Neuron (in vitro differentiated cells): Measurements from ENCODE around the gene ELK4.
A peak's percentile ranks its signal among the peaks of the same experiment; 100 is the strongest.

ENCODE experiments used
- H2AFZ ChIP-seq: one replicate; pipeline ENCODE4 v1.6.1; 2013; ENCODE audit warnings: low read depth, mild to moderate bottlenecking, inconsistent platforms, low read length, moderate library complexity
- H3K27me3 ChIP-seq: one replicate; pipeline ENCODE4 v1.6.1; 2013; ENCODE audit warnings: low read length; ENCODE audit not compliant: insufficient read depth
- H3K36me3 ChIP-seq: one replicate; pipeline ENCODE4 v1.6.1; 2013; ENCODE audit warnings: low read length; ENCODE audit not compliant: insufficient read depth
- H3K4me1 ChIP-seq: one replicate; pipeline ENCODE4 v1.6.1; 2013; ENCODE audit warnings: low read length; ENCODE audit not compliant: insufficient read depth
- H3K4me3 ChIP-seq: 2 replicates; pipeline ENCODE4 v1.5.1; 2013; ENCODE audit warnings: mild to moderate bottlenecking, low read length, moderate library complexity
- H3K9me3 ChIP-seq: one replicate; pipeline ENCODE4 v1.6.1; 2013; ENCODE audit warnings: low read length

The ELK4 gene, protein sequence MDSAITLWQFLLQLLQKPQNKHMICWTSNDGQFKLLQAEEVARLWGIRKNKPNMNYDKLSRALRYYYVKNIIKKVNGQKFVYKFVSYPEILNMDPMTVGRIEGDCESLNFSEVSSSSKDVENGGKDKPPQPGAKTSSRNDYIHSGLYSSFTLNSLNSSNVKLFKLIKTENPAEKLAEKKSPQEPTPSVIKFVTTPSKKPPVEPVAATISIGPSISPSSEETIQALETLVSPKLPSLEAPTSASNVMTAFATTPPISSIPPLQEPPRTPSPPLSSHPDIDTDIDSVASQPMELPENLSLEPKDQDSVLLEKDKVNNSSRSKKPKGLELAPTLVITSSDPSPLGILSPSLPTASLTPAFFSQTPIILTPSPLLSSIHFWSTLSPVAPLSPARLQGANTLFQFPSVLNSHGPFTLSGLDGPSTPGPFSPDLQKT

DNA sequence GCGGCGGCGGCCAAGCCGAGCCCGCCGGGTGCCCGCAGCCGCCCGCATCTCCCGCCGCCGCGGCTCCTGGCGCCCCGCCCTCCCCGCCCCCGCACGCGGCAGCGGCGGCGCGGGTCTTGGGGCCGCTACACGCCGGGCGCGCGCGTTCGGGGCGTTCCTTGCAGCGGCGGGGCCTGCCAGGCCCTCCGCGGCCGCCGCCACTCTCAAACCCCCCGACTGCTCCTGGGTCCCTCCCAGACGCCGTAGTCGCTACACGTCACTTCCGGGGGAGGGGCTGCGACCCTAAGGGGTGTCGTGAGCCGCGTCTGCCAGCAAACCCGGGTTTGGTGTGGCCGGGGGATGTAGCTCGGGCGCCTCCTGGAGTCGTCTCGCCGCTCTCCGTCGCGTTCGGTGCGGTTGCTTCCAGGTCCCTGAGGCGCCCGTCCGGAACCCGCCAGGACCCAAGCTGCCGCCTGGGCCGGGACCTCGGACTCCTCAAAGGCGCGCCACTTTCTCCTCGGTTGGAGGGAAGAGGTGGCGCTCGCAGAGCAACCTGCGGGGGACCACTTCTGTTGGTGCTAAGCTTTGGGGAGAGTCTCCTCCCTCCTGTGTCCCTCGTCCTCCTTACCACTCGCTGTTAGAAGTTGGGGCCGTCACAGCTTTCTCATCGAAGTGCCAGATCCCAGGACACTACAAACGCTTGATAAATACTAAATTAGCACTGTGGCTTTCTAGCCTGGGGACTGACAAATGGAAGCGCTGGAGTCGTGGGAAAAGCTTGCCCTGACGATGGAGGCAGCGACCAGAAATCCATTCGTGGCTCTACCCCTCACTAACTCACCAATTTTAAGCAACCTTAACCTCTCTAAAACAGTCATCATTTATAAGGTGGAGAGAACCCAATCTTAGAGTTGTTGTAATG, at the start of gene ELK4:
Gene ELK4 (minus strand): TSS at position 244 of the 901 bp plus-strand sequence. CDS start 8,129 bp downstream, outside the sequence.
- Histone ChIP-seq H3K27me3 (no peaks in the 10 kb centered on the region), H3K36me3 (no peaks in the 10 kb centered on the region), H2AFZ (peak within 1 kb of the TSS; percentile 72), H3K9me3 (no peaks in the 10 kb centered on the region), H3K4me3 (peak within 1 kb of the TSS; percentile 75), H3K4me1 (peaks cover 25% of the 10 kb centered on the region)

DNA sequence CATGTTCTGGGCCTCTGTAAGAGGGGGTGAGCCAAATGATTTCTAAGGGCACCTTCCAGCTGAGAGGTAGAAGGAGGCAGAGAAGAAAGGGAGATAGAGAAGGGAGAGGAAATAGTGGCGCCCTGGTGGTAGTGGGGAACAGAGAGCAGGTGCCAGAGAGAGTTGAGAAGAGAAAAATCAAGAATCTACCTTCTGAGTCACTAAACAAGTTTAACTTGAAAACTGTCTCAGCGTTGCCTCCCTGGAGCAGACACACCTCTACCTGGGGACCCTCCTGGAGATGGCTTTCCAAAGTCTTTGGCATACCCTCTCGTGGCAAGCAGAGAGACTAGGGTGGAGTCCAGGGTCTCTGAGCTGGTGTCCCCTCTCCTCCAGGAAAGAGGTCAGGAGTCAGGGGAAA, 49.6 kb upstream of the ELK4 start:
- H3K9me3 ChIP-seq = no peaks in the 10 kb centered on the region
- H3K36me3 ChIP-seq = no peaks in the 10 kb centered on the region
- H3K27me3 ChIP-seq = peaks cover 3% of the 10 kb centered on the region
- peaks cover 23% of the 10 kb centered on the region for H3K4me1 ChIP-seq
- H2AFZ ChIP-seq = no peak overlapping the region
- H3K4me3 ChIP-seq = no peak overlapping the region

DNA sequence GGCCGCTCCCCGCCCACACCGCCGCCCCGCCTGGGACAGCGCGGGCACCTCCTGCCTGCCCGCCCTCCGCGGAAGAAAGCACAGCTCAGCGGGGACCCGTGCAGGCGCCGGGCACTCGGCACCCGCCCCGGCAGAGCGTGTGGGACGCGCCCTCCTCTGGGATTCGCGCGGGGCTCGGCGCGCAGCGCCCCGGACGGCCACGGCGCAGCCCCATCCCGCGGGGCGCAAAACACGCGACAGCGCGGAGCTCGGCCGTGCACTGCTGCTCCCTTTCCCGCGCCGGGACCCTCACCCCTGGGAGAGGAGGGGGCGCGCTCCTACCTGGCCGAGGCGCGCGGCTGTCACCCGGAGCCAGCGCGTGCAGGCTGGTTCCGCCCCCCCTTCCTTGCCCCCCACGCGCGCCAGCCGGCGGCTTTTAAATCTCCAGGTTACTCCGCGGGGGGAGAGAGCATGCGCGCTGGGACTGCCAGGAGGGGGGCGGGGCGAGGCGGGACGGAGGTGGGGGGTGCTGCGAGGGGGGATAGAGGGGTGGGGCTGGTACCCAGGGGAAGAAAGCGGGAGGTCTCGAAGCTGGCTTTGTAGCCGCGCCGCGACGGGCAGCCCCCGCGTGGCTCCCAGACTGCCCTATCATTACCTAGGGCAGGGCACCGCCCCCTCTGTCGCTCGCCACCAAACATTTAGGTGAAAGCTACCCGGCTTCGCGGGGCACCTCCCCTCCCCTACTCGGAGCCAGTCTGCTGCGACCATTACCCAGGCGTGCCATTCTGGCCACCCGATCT, 48.5 kb upstream of the ELK4 start, which contains the start of gene SLC45A3:
Gene SLC45A3 (minus strand): TSS at position 437 of the 779 bp plus-strand sequence. CDS start 15,853 bp downstream, outside the sequence.
- H3K4me1 ChIP-seq = peaks cover 23% of the 10 kb centered on the region
- peaks cover 3% of the 10 kb centered on the region for H3K27me3 ChIP-seq
- H3K9me3 ChIP-seq = no peaks in the 10 kb centered on the region
- H2AFZ ChIP-seq = peak within 1 kb of the TSS; percentile 21
- H3K36me3 ChIP-seq = no peaks in the 10 kb centered on the region
- H3K4me3 ChIP-seq = peak within 1 kb of the TSS; percentile 68

DNA sequence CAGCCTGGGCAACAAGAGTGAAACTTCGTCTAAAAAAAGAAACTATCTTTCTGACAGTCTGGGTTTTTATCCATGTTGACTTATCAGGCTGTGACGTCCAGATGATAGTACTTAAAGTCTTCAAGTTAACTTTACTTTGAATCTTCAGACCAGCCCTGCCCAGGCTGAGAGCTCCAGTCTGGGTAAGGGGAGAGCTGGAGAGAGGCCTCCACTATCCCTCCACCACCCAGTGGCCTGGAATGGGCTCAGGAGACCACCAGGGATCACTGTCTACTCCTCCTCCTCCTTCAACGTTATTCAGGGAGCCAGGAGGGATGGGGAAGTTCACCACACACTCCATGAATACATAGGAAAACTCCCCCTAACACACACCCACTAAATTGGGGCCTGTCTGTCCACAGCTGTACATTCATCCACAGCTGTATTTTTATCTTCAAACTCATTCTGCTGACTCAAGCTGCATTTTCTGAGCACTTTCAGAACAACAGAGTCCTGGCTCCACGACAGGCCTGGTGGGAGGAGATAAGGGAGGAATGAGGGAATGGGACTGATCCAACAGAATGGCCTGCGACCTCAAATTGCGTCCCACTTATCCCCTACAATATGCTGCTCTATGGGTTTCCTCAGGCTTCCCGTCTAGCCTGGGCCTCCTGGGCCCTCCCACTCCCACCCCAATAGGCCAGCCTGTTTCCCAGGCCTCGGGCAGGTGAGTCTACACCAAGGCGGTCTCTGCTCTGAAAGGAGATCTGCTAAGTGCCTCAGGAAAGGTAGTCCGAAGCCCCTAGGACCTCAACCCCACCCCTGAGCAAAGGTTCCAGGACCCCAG, 46.7 kb upstream of the ELK4 start:
- Histone ChIP-seq H3K9me3 (no peaks in the 10 kb centered on the region), H3K27me3 (peaks cover 3% of the 10 kb centered on the region), H3K4me1 (peaks cover 23% of the 10 kb centered on the region), H3K4me3 (peak overlapping the region; percentile 68), H2AFZ (no peak overlapping the region), H3K36me3 (no peaks in the 10 kb centered on the region)

DNA sequence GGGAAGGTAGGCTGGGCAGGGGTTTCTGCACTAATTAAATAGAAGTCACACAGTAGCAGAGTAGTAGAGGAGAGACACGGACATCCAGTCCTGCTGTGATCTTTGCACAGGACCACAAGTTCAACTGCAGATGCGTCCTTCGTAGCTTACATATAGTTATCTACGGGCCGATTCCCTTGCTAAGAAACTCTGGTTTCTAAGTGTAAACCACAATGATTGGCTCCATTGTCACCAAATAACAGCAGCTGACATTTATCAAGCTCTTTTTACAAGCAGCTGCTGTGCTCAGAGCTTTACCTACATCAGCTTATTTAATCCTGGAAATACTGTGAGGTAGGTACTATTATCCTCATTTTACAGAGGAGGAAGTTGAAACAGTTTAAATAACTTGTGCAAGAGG, 45.4 kb upstream of the ELK4 start:
- no peak overlapping the region for H3K4me3 ChIP-seq
- H3K27me3 ChIP-seq = peaks cover 3% of the 10 kb centered on the region
- no peaks in the 10 kb centered on the region for H3K36me3 ChIP-seq
- peaks cover 23% of the 10 kb centered on the region for H3K4me1 ChIP-seq
- no peak overlapping the region for H2AFZ ChIP-seq
- H3K9me3 ChIP-seq = no peaks in the 10 kb centered on the region

DNA sequence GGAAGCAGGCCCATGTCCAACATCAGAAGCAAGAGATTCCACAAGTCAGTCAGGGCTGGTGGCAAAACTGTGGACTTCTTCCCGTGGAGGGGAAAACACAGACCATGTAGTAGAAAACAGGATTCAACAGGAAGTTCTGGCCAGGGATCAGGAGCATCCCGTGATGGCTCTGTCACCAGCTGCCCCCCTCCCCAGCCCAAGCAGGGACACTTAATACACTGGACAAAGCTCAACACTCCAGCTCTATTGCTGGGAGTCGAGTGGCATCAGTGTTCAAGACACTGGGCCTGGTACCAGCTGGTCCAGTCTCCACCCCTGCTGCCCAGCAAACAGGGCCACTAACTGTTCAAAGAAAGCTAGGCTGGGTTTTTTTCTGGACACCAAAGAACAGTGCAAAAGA, 44.8 kb upstream of the ELK4 start:
- Histone ChIP-seq H3K36me3 (no peaks in the 10 kb centered on the region), H3K4me3 (no peak overlapping the region), H3K4me1 (peaks cover 28% of the 10 kb centered on the region)

DNA sequence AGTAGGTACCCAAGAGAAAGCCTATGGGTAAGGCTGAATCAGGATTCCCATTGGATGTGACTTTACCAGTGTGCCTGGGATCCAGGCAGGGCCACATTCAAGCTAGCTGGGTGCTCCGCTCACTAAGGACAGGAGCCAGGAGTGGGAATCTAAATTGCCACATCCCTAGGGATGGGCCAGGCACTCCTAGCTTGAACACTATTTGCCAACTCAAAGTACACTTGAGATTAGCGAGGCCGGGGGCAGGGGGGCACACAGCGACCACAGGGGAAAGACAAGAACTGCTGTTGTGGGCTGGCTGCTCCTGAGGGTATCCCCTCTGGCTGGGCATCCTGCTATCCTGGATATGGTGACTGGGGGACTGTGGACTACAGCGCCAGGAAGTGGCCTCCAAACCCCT, 44.2 kb upstream of the ELK4 start:
- no peak overlapping the region for H2AFZ ChIP-seq
- no peak overlapping the region for H3K4me3 ChIP-seq
- H3K9me3 ChIP-seq = no peaks in the 10 kb centered on the region
- H3K27me3 ChIP-seq = peaks cover 3% of the 10 kb centered on the region
- no peaks in the 10 kb centered on the region for H3K36me3 ChIP-seq
- peaks cover 32% of the 10 kb centered on the region for H3K4me1 ChIP-seq

More for the DNA sequence above, 44.8 kb upstream of the ELK4 start:
- H3K27me3 ChIP-seq = peaks cover 3% of the 10 kb centered on the region
- H3K9me3 ChIP-seq = no peaks in the 10 kb centered on the region
- no peak overlapping the region for H2AFZ ChIP-seq

DNA sequence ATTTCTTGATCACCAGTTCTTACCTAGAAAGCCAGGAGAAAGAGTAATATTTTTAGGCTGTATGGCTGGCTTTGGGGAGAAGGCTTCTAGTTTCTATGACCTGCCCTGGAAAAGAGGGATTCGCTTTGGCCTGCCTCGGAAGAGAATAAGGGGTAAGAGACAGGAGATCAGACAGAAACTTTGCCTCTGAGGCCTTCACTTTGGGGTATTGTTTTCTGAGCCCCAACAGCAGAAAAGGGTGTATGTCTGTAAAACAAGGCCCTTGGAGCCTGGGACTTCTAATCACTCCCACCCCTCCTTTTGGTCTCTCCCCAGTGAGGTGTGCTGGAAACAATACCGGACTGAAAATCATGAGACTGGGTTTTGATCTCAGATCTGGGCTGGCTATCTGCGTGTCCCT, 43.4 kb upstream of the ELK4 start:
- peaks cover 35% of the 10 kb centered on the region for H3K4me1 ChIP-seq
- no peaks in the 10 kb centered on the region for H3K27me3 ChIP-seq
- H3K4me3 ChIP-seq = no peak overlapping the region
- no peak overlapping the region for H2AFZ ChIP-seq
- no peaks in the 10 kb centered on the region for H3K9me3 ChIP-seq
- H3K36me3 ChIP-seq = no peaks in the 10 kb centered on the region

DNA sequence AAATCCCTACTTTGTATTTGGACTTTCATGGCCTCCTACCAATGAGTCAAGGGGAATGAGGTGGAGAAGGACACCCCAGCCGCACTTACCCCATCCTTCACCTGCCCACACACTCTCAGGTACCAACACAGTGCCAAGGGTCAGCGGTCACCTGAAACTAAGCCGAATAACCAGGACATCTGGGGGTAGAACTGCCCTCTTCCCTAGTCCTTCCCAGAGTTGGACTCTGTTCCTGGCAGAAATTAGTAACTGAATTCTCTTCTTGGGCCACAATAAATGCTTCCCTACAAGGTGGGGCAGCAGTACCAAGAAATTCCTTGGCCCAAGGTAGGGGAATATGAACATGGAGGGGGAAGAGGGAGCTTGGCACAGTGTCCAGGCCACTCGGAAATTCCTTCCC, 41.2 kb upstream of the ELK4 start:
- Histone ChIP-seq H3K9me3 (no peaks in the 10 kb centered on the region), H2AFZ (no peak overlapping the region), H3K4me3 (no peak overlapping the region), H3K36me3 (no peaks in the 10 kb centered on the region), H3K4me1 (peaks cover 45% of the 10 kb centered on the region), H3K27me3 (no peaks in the 10 kb centered on the region)

DNA sequence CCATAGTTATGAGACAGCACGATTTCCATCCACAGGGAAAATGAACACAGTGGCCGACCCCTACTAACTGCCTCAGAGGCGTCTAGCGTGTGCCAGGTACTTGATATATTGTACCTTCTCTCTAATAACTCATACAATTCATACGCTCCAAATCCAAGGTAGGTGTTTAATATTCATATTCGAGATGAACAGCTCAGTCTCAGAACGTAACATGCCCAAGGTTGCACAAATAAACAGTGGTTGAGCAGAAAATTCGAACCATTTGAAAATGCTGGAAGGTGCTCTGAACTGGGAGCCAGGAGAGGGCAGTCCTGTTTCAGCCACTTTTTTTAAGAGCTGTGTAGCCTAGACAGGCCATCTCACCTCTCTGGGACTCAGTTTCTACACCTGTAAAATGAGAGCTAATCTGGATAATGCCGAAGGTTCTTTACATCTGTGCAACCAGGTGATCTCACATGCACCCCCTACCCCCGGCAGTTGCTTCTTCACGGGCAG, 40.6 kb upstream of the ELK4 start:
- Histone ChIP-seq H3K4me3 (no peak overlapping the region), H3K9me3 (no peaks in the 10 kb centered on the region), H3K4me1 (peaks cover 45% of the 10 kb centered on the region)

DNA sequence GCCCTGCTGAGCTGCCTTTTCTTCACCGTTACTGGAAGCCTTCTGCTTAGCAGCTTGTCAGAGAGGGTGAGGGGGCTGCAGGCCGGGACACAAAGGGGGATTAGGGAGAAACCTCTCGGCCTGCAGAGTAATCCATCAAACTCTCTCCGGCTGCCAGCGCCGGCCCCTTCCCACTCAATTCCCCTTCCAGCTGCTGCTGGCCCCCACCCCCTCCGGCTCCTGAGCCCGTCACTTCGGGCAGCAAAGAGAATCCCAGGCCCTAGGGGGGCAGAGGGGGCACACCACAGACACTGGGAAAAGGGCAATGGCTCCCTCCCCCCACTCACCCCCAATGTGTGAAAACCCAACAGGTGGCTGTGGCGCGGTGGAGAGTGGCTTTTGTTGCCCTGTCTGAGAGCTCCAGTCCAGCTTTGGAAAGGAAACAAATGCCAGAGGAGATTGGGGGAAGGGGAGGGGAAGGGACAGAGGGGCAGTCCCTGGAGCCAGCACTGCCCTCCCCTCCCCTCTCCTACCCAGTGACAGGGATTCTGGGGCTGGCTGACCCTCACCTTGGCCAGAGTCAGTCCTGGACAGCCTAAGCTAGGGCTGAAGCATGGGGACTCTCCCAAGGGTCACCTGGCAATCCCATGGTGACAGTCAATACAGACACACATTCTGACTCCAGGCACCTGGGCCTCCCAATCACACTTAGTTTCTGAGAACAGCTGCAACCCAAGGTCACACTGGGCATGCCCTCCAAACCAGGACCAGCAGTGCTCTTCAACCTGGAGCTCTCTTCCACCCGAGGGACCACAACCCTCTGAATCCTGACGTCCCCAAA, 39.0 kb upstream of the ELK4 start:
- H2AFZ ChIP-seq = no peak overlapping the region
- H3K36me3 ChIP-seq = no peaks in the 10 kb centered on the region
- H3K4me1 ChIP-seq = peaks cover 40% of the 10 kb centered on the region
- peak overlapping the region; percentile 5 for H3K4me3 ChIP-seq
- H3K27me3 ChIP-seq = no peaks in the 10 kb centered on the region
- H3K9me3 ChIP-seq = no peaks in the 10 kb centered on the region

More for the DNA sequence above, 40.6 kb upstream of the ELK4 start:
- Histone ChIP-seq H3K36me3 (no peaks in the 10 kb centered on the region), H3K27me3 (no peaks in the 10 kb centered on the region), H2AFZ (no peak overlapping the region)
